ENCODE data around the gene UBE2S. TPM values are rescaled to one million over a fixed set of nuclear protein-coding genes. Genes with fewer than 3 reads are reported as not detected.

UBE2S gene
- total and polyA plus RNA-seq, 10 of the 15 experiments (the other 5 are each of a cell fraction or from before 2014, with no cell fraction given), result 2.3 to 640 (median 127) TPM

GRCh38 chr19:55391191-55391670, 16.4 kb downstream of the UBE2S start:
- Histone ChIP-seq H3K4me1 (ENCODE audit: control insufficient read depth, insufficient read depth, low read length) (peaks cover 16% of the 10 kb centered on the region), H3K4me2 (ENCODE audit: control insufficient read depth, insufficient read depth) (no peak overlapping the region), H3K79me2 (ENCODE audit: control insufficient read depth, insufficient read depth, low read length) (peaks cover 28% of the 10 kb centered on the region), H3K4me3 (no peak overlapping the region), H3K27ac (ENCODE audit: control insufficient read depth, insufficient read depth) (no peak overlapping the region), H3K27me3 (replicated peaks in 1 of 2; ENCODE audit: control insufficient read depth in 2 of 2, insufficient read depth in 2 of 2, low read length in 1 of 2) (no peaks in the 10 kb centered on the region), H3K9me3 (replicated peaks; ENCODE audit: control insufficient read depth, insufficient read depth, low read length) (no peaks in the 10 kb centered on the region), H3K36me3 (ENCODE audit: control insufficient read depth in 2 of 2, insufficient read depth in 2 of 2, low read length in 1 of 2) (peaks cover 19 to 23% of the 10 kb centered on the region in 2 experiments; a peak in 3 of 4 replicates), H4K20me1 (ENCODE audit: control insufficient read depth, insufficient read depth) (peaks cover 14% of the 10 kb centered on the region), H3K9ac (ENCODE audit: control insufficient read depth, insufficient read depth, low read length) (no peak overlapping the region), H2AFZ (ENCODE audit: control insufficient read depth, low read depth, low read length) (no peak overlapping the region)
- ATAC-seq (no peak), DNase-seq (ENCODE audit: low read depth, low spot score) (no peak), FAIRE-seq (no peak)
- BruUV-seq (replicated peaks), result no TSS peak
- TF ChIP-seq MEF2A (IDR thresholded peaks at IDR 0.05; ENCODE audit: insufficient read depth, low read depth, low read length), result no peak
- TF ChIP-seq SIN3A (IDR thresholded peaks at IDR 0.05; ENCODE audit: low read depth, low read length), result no peak
- TF ChIP-seq ZNF207 (IDR thresholded peaks at IDR 0.05; ENCODE audit: borderline replicate concordance), result no peak
- TF ChIP-seq CHD2 (IDR thresholded peaks at IDR 0.05; ENCODE audit: borderline replicate concordance, low read depth, low read length), result no peak
- TF ChIP-seq MYB (IDR thresholded peaks at IDR 0.05; ENCODE audit: borderline replicate concordance, low read depth, low read length), result no peak
- TF ChIP-seq NFYA (IDR thresholded peaks at IDR 0.05; ENCODE audit: borderline replicate concordance, low read depth, low read length), result no peak
- no peak for TF ChIP-seq SUPT20H (IDR thresholded peaks at IDR 0.05; ENCODE audit: borderline replicate concordance, control insufficient read depth, low read depth, low read length)
- TF ChIP-seq PML (IDR thresholded peaks at IDR 0.05; ENCODE audit: low read length), result peak; percentile 35; the same call in 1 of the 2 replicates
- no peak for TF ChIP-seq TCF3 (IDR thresholded peaks at IDR 0.05; ENCODE audit: borderline replicate concordance, insufficient read depth, low read depth, low read length)
- peak; percentile 71 for TF ChIP-seq POLR2A (IDR thresholded peaks at IDR 0.05; ENCODE audit: low read depth, low read length)
- no peak for TF ChIP-seq BMI1 (IDR thresholded peaks at IDR 0.05; ENCODE audit: borderline replicate concordance)
- TF ChIP-seq SUZ12 (IDR thresholded peaks at IDR 0.05; ENCODE audit: unreplicated experiment), result no peak
- TF ChIP-seq TCF12 (IDR thresholded peaks at IDR 0.05; ENCODE audit: low read depth, low read length), result no peak
- TF ChIP-seq USF1 (IDR thresholded peaks at IDR 0.05; ENCODE audit: borderline replicate concordance, extremely low read length, insufficient read depth, low read depth, low read length), result no peak
- TF ChIP-seq POU2F2 (IDR thresholded peaks at IDR 0.05; ENCODE audit: borderline replicate concordance, low read depth, low read length), result no peak; the same call in 2 of the 3 replicates
- SMC1A ChIA-PET (ENCODE audit: uncharacterized antibody, unreplicated experiment), result no interaction called here
- intact Hi-C loops (cut with micrococcal nuclease; ENCODE audit: unreplicated experiment) (no loop called here), in situ Hi-C loops (cut with MboI) (no loop called here)
- POLR2A ChIA-PET, result interaction anchor here (0.6 kb wide), 1 partner anchor 278 kb away, joined by 4 read pairs; no protein-coding TSS in a partner anchor
- CTCF ChIA-PET, result interaction anchor here (1.4 kb wide), 1 partner anchor 89 kb away, joined by 4 read pairs; no protein-coding TSS in a partner anchor
- RAD21 ChIA-PET (ENCODE audit: unreplicated experiment), result interaction anchor here (0.9 to 1.2 kb wide), 2 partner anchors 13 to 98 kb away, joined by 3 to 4 read pairs; no protein-coding TSS in a partner anchor
- 62% methylated on average over 12 of the region's 12 CpGs for WGBS (ENCODE audit: insufficient coverage, insufficient replicate concordance, low lambda C conversion rate, missing lambda C conversion rate)
